Breast epithelium (tissue), 4 donors: ENCODE measurements around the gene NOTCH3. TPM values are rescaled to one million over a fixed set of nuclear protein-coding genes. Genes with fewer than 3 reads are reported as not detected.

Source experiments
- DNase-seq, 2 donors: peaks; one replicate each; pipeline ENCODE4 v3.0.0-alpha.2; 2019; ENCODE audit warnings: low spot score in 2 of 2
- H3K27ac ChIP-seq, 2 donors: fragments of 200-600 bp; sonication (generic) in 1 of 2; one replicate each; pipeline ENCODE4 v1.5.1; 2016 to 2019; ENCODE audit warnings: mild to moderate bottlenecking in 1 of 2
- H3K27me3 ChIP-seq, 2 donors: fragments of 200-600 bp; sonication (generic) in 1 of 2; one replicate each; pipeline versions ENCODE4 v1.5.1 to v1.6.0; 2017 to 2019; ENCODE audit warnings: control low read depth in 1 of 2, mild to moderate bottlenecking in 1 of 2
- H3K36me3 ChIP-seq: fragments of 200-600 bp; one replicate; pipeline ENCODE4 v1.5.1; 2019
- H3K4me1 ChIP-seq, 2 donors: fragments of 200-600 bp; sonication (generic); one replicate each; pipeline ENCODE4 v1.5.1; 2016 to 2019; ENCODE audit warnings: control low read depth in 1 of 2
- H3K4me3 ChIP-seq, 3 donors: fragments of 200-600 bp; sonication (generic); 1 replicate in 2 of 3; 2 replicates in 1 of 3; pipeline ENCODE4 v1.5.1; 2016 to 2019; ENCODE audit warnings: mild to moderate bottlenecking in 3 of 3, moderate library complexity in 2 of 3
- H3K9me3 ChIP-seq, 2 donors: fragments of 200-600 bp; sonication (generic) in 1 of 2; one replicate each; pipeline ENCODE4 v1.5.1; 2016 to 2019; ENCODE audit warnings: control low read depth in 1 of 2
- CTCF ChIP-seq, 3 donors: fragments of 450-650 bp; IDR thresholded peaks; one replicate each; pipeline ENCODE4 v1.5.1; 2016 to 2017; ENCODE audit warnings: antibody characterized with exemption in 3 of 3, mild to moderate bottlenecking in 3 of 3, moderate library complexity in 3 of 3
- POLR2A ChIP-seq: fragments of 450-650 bp; IDR thresholded peaks from one replicate; pipeline ENCODE4 v1.6.1; 2016; ENCODE audit warnings: antibody characterized with exemption, mild to moderate bottlenecking, moderate library complexity
- POLR2AphosphoS5 ChIP-seq, 3 donors: sonication (generic); formaldehyde crosslinking; IDR thresholded peaks; one replicate each; pipeline ENCODE4 v1.6.1; 2017; ENCODE audit warnings: antibody characterized with exemption in 3 of 3
- intact Hi-C: fragments of 100-400 bp; cut with DNase I; formaldehyde crosslinking; loops from one replicate; pipeline ENCODE4 v1.15.1; 2023; ENCODE audit warnings: low total_unique reads
- total RNA-seq, 3 donors: library from RNA; depleted of rRNA; stranded (reverse); fragments of >200 nt; gene quantifications; one replicate each; pipeline ENCODE4 v1.1.0, GENCODE V29; 2016

Gene NOTCH3
- total RNA-seq, 3 donors from 2014 or later, result 22.0 to 36.4 (median 22.7) TPM

- peak in 1 of 2 donors; percentile 76 for DNase-seq
- no peaks in the 10 kb centered on the region for H3K9me3 ChIP-seq
- peaks cover 0 to 9% of the 10 kb centered on the region in 2 donors for H3K4me1 ChIP-seq
- intact Hi-C loops, result no loop called here
- peak overlapping the region; percentile 88 to 99 for H3K27ac ChIP-seq
- peak overlapping the region in 2 of 3 donors; percentile 76 to 100 for H3K4me3 ChIP-seq
- TF ChIP-seq POLR2A (no peak), CTCF (IDR thresholded peaks at IDR 0.05) (no peak), POLR2AphosphoS5 (IDR thresholded peaks at IDR 0.05) (no peak)
- H3K27me3 ChIP-seq, result no peaks in the 10 kb centered on the region
- peaks cover 3% of the 10 kb centered on the region for H3K36me3 ChIP-seq
Observed at GRCh38 chr19:15123900-15124299, 76.9 kb downstream of the NOTCH3 start.

- TF ChIP-seq POLR2A (no peak), POLR2AphosphoS5 (IDR thresholded peaks at IDR 0.05) (no peak), CTCF (IDR thresholded peaks at IDR 0.05) (no peak)
- peak overlapping the region; percentile 88 to 99 for H3K27ac ChIP-seq
Observed at GRCh38 chr19:15123031-15123890, 77.5 kb downstream of the NOTCH3 start.

GRCh38 chr19:15122331-15123030 is 78.3 kb downstream of the NOTCH3 start:
- H3K27me3 ChIP-seq, result no peaks in the 10 kb centered on the region
- TF ChIP-seq POLR2AphosphoS5 (IDR thresholded peaks at IDR 0.05) (no peak), POLR2A (no peak), CTCF (IDR thresholded peaks at IDR 0.05) (no peak)
- DNase-seq, result no peak
- no peaks in the 10 kb centered on the region for H3K9me3 ChIP-seq
- peaks cover 3% of the 10 kb centered on the region for H3K36me3 ChIP-seq
- intact Hi-C loops, result no loop called here
- no peak overlapping the region for H3K4me3 ChIP-seq
- no peak overlapping the region for H3K27ac ChIP-seq
- peaks cover 0 to 9% of the 10 kb centered on the region in 2 donors for H3K4me1 ChIP-seq

More at GRCh38 chr19:15123031-15123890, 77.5 kb downstream of the NOTCH3 start:
- Histone ChIP-seq H3K36me3 (peaks cover 3% of the 10 kb centered on the region), H3K9me3 (no peaks in the 10 kb centered on the region), H3K27me3 (no peaks in the 10 kb centered on the region), H3K4me3 (no peak overlapping the region), H3K4me1 (peaks cover 0 to 9% of the 10 kb centered on the region in 2 donors)
- DNase-seq, result peak in 1 of 2 donors; percentile 48
- intact Hi-C loops, result no loop called here

GRCh38 chr19:15120135-15121026 is 80.4 kb downstream of the NOTCH3 start:
- Histone ChIP-seq H3K27me3 (no peaks in the 10 kb centered on the region), H3K36me3 (peaks cover 3% of the 10 kb centered on the region), H3K4me3 (no peak overlapping the region), H3K4me1 (peaks cover 0 to 9% of the 10 kb centered on the region in 2 donors), H3K9me3 (no peaks in the 10 kb centered on the region), H3K27ac (no peak overlapping the region)
- no peak for DNase-seq
- TF ChIP-seq POLR2AphosphoS5 (IDR thresholded peaks at IDR 0.05) (no peak), CTCF (IDR thresholded peaks at IDR 0.05) (no peak), POLR2A (no peak)
- intact Hi-C loops, result no loop called here
